GM18858 (cell line): Measurements from ENCODE around the gene SPOCK1.

Experiments used
- ATAC-seq: cut with Tn5 transposase; IDR thresholded peaks from one replicate; pipeline ENCODE4 v1.9.1; 2021; ENCODE audit not compliant: unreplicated experiment

The SPOCK1 gene

DNA sequence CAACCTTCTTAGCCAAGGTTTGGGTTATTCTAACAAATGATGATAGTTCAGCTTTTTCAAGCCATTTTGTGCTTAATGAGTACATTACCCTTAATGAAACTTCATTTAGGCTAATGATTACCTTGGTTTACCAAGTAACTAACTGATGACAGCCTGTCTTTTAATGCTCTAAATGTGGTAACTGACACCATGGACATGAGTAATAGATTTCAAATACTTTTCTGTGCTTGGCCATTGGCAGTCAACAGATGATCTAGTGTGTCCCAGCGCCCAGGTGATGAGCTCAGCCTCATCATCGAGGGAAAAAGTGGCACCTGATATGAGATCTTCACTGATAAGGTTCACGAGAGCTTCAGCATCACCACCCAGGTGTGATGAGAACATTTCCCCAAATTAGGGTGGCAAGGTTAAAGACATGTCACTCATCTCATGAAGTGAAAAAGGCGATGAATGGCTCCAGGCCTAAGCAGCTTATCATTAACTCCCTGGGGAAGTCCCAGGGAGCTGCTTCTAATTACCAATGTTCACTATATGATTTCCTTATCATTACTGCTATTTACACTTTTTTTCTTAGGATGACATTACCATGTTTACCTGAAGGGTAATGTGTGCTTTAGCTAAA, 296.0 kb downstream of the SPOCK1 start:
- no peak for ATAC-seq

DNA sequence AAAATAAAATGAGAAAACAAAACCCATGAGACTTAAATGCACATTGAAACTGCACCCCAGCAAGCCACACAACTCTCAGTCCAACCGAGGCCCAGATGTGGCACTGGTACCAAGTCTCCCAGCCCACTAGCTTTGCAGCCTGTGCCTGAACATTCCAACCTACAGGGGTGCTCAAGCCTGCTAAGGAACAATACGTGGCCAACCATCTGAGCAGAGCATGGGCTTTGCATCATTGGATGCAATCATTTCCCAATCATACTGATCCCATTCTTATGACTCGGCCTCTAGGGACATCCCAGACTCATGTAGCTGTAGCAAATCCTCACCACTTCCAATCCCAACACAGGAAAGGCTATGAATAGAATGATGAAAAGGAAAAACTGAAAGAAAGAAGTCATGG, 297.2 kb downstream of the SPOCK1 start:
- ATAC-seq: no peak

DNA sequence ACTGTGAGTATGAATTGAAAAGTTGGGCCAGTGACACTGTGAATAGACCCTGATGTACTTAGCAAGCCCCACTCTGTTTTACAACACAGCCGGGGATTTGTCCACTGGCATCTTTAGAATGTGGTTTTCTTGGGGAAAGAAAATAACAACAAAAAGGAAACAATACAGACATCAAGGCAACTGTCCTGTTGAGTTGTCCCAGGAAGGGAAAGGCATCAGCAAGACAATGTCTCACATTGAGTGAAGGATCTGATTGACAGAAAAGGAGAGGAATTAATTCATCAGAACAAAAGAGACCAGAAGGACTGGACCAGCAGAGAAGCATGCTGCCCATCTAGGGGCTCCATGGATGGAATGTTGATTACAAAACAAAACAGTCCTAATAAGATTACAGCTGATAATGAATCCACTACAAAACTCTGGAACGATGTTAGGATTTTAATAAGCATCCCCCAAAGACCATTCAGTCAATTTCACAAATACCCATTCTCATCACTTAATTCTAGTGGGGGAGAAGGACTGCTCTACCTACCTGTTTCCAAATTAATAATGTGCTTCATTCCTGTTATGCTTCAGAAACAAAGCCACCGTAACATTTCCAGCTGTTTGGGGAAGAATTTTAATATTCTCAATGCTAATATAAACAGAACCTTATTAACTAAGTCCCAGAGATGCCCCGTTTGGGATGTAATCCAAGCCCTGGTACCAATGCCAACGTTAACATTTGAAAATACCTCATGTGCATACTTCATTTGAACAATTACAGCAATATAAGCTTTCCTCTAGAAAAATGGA, 298.0 kb downstream of the SPOCK1 start:
- ATAC-seq: no peak

- ATAC-seq: no peak
Measured at GRCh38 chr5:137199966-137200365, 299.2 kb downstream of the SPOCK1 start.

DNA sequence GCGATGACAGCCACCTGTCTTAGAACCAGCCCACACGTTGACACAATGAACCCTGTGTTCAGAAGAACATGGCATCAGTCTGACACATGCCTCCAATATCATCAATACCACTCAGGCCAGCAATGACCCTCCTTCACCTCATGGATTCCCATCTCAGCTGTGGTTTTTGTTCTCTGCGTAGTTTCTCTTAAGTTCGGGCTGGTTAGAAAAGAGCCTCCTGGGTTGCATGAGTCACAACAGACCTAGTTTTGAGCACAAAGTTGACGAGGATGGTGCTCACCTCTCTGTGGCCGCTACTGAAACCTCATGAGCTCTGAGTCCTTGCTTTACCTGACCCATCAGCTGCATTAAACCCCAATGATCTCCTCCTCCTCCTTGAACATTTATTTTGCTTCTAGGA, 299.9 kb downstream of the SPOCK1 start:
- ATAC-seq: no peak

GRCh38 chr5:137195483-137195882, 303.6 kb downstream of the SPOCK1 start:
- ATAC-seq: no peak

DNA sequence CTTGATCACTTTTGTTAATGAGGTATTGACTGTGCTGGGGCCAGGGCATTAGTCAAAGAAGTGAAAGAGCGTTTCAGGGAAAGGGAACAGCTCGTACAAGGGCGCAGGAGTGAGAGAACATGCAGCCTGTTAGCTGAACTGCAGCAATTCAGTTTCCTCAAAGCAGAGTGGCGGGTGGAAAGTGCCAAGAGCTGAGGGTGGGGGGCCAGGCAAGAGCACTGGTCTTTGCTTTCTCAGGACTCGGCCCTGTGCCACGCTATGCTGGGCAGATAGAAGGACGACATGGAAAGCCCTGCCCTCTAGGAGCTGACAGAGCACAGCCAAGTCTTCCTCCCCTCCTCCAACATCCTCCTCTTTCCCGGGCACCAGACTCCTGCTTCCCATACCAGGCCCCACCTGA, 304.8 kb downstream of the SPOCK1 start:
- no peak for ATAC-seq

- no peak for ATAC-seq
Measured at GRCh38 chr5:137192293-137192743, 306.8 kb downstream of the SPOCK1 start.

DNA sequence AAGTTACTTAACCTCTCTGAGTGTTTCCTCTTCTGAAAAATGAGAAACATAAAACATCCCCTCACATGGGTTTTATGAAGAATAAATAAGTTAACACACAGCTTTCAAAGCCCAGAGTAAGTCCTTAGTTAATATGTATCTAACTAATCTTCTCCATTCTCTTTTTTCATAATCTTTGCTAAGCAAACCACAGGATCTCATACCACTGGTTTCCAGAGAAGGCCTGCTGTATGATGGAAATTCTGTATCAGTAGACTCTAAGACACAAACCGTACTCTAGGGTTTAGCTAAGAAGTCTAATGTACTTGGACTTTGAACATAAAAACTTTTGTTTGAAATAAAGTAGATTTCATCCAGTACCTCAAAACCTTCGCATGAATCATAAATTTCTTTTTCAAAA, 307.9 kb downstream of the SPOCK1 start:
- ATAC-seq: no peak

DNA sequence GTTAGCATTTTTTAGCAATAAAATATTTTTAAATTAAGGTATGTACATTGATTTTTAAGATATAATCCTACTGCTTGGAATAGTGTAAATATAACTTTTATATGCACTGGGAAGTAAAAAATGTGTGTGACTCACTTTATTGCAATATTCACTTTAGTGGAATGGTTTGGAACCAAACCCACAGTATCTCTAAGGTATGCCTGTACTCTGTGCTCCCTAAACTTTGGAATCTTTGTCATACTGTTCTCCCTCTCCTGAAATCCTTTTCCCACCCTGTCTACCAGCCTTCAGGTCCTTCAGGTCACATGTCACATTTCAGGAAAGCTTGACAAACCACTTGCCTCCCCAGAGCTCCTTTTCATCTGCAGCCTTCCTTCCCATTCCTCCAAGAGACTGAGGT, 308.7 kb downstream of the SPOCK1 start:
- ATAC-seq: no peak

GRCh38 chr5:137190031-137190430, 309.1 kb downstream of the SPOCK1 start:
- no peak for ATAC-seq

DNA sequence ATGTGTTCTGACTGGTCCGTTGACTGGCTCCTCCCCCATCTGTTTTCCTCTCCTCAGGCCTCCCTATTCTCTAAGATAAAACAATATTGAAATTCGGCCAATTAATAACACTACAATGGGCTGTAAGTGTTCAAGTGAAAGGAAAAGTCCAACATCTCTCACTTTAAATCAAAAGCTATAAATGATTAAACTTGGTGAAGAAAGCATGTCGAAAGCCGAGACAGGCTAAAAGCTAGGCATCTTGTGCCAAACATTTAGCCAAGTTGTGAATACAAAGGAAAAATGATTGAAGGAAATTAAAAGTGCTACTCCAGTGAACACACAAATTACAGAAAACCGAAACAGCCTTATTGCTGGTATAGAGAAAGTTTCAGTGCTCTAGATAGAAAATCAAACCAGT, 310.6 kb downstream of the SPOCK1 start:
- no peak for ATAC-seq

DNA sequence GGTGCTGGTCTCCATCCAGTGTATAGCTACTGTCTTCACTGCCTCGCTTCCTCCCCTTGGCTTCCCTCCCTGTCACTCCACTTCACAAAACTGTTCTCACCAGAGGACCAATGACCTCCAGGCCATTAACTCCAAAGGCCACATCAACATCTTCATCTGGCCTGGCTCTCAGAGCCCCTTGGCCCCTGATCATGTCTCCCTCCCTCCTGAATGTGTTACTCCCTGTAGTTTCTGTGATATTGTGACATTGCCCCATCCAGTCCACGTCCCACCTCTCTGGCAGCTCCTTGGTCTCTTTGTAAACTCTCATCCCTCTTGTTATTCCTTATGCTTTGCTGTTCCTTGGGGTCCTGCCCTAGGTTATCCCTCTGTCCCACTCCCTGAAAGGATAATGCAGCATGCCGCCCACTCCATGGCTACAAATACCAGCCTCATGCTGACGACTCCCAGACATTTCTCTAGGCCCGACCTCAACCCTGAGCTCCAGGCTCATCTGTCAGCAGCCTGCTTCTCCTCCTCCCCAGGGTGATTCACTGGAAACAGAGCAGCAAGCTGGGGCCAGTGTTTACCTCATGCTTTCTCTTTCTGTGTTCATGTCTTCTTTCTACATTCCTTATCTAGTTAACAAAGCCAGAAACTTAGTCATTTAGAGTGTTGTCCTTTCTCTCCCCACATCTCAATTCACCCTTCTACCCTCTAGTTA, 312.2 kb downstream of the SPOCK1 start:
- ATAC-seq: no peak

GRCh38 chr5:137185193-137185592, 313.9 kb downstream of the SPOCK1 start:
- no peak for ATAC-seq

GRCh38 chr5:137184734-137185133, 314.4 kb downstream of the SPOCK1 start:
- no peak for ATAC-seq

GRCh38 chr5:137182576-137182975, 316.6 kb downstream of the SPOCK1 start:
- ATAC-seq: no peak

DNA sequence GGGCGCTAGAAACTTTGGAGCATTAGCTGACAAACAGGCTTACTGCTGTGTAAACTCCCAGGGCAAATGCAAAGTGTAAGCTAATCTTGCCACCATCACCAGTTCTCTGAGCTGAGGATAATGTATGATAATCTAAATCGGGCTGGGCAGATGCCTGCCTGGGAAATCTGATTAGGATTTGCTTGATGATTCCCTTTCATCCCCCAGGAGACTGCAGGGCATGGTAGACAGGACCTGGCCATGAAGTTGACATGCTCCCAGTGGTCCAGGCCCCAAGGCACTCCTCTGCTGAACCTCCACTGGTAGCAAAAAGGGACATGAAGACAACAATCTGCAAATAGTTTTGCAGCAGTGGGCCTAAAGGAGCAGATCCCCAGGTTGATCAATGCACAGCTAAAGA, 317.5 kb downstream of the SPOCK1 start:
- ATAC-seq: no peak

- ATAC-seq: no peak
Measured at GRCh38 chr5:137179203-137179602, 319.9 kb downstream of the SPOCK1 start.

DNA sequence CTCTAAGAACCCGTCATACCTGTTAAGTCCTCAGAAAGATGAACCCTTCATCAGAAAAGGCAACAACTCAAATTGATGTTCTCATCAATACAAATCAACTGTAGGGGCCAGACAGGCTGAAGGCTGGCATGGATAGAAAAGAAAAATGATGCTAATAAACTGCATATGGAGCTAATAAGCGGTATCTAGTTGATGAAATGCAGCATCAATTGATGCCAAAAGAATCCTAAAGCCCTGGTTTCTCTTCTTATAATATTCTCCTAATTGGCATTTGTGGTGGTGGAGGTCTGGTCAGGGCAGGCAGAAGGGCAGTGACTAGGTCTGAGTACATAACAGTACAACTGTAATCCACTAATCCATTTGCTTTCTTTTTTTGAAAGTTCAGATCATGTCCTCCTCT, 322.5 kb downstream of the SPOCK1 start:
- no peak for ATAC-seq

- no peak for ATAC-seq
Measured at GRCh38 chr5:137176126-137176525, 323.0 kb downstream of the SPOCK1 start.

GRCh38 chr5:137174196-137174595, 324.9 kb downstream of the SPOCK1 start:
- ATAC-seq: no peak

DNA sequence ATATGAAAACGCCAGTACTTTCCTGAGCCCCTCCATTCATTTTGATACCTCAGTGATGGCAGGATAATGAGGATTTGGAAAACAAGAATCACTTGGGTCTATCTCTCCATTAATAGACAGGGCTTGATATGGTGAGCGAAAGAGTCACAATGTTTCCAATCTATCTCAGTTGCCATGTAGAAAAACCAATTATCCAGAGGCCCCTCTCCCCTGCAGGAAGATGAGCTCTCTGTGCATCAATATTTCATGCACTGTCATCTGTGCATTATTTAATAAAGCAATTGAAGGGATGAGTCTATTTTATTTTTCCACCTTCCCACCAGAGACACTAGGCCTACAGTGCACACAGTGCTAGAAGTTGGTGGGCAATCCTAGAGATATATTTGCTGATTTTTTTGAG, 326.9 kb downstream of the SPOCK1 start:
- no peak for ATAC-seq
